Measurements from ENCODE around the gene IFITM2.

Gene IFITM2

DNA sequence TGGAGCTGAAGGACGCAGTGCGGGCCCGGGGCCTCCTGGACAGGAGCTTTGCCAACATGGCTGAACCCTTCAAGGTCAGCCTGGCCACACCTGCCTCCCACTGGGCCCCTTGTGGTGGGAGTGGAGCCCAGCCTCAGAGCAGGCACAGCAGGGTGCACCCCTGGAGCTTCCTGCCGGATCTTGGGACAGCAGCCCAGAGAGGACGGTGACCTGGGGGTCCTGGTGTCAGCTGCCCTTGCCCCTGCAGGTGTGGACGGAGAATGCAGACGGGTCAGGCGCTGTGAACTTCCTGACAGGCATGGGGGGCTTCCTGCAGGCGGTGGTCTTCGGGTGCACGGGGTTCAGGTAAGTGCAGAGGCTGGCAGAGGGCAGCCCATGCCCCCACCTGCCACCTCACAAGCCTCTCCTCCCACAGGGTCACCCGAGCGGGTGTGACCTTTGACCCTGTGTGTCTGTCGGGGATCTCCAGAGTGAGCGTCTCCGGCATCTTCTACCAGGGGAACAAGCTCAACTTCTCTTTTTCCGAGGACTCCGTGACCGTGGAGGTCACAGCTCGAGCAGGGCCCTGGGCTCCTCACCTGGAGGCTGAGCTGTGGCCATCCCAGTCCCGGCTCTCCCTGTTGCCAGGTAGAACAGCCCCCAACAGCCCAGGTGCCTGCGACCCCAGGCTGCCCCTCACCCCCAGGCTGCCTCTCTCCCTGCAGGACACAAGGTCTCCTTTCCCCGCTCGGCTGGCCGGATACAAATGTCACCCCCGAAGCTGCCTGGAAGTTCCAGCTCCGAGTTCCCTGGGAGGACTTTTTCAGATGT lies 13.6 kb upstream of the IFITM2 start:
- H4K20me1 ChIP-seq (ENCODE audit: insufficient read depth, low read length): no peaks in the 10 kb centered on the region
- no peak overlapping the region for H2AFZ ChIP-seq (ENCODE audit: low read depth, low read length)
- H3K79me2 ChIP-seq (ENCODE audit: low read length): no peaks in the 10 kb centered on the region; the same call in 1 of the 2 replicates
- no peak overlapping the region for H3K27ac ChIP-seq (ENCODE audit: low read length)
- no peak overlapping the region for H3K9ac ChIP-seq (ENCODE audit: low read length)
- no peak overlapping the region for H3K4me3 ChIP-seq (ENCODE audit: low read length)
- no peaks in the 10 kb centered on the region for H3K27me3 ChIP-seq (ENCODE audit: low read depth, low read length)
- TF ChIP-seq CTCF (IDR thresholded peaks at IDR 0.05; ENCODE audit: low read depth, low read length) (no peak), EZH2phosphoT487 (IDR thresholded peaks at IDR 0.05; ENCODE audit: low read depth) (no peak)
- H3K4me1 ChIP-seq (ENCODE audit: low read length): peaks cover 6% of the 10 kb centered on the region; the same call in 1 of the 2 replicates
- no peaks in the 10 kb centered on the region for H3K9me3 ChIP-seq (ENCODE audit: insufficient read depth, low read length)
- H3K4me2 ChIP-seq (ENCODE audit: low read length): no peak overlapping the region
- peaks cover 10% of the 10 kb centered on the region for H3K36me3 ChIP-seq (replicated peaks; ENCODE audit: low read depth, low read length)

- Histone ChIP-seq H3K9me3 (ENCODE audit: insufficient read depth, low read length) (no peaks in the 10 kb centered on the region), H3K4me2 (ENCODE audit: low read length) (no peak overlapping the region), H3K4me3 (ENCODE audit: low read length) (no peak overlapping the region), H4K20me1 (ENCODE audit: insufficient read depth, low read length) (no peaks in the 10 kb centered on the region), H3K36me3 (replicated peaks; ENCODE audit: low read depth, low read length) (peaks cover 10% of the 10 kb centered on the region), H3K4me1 (ENCODE audit: low read length) (peaks cover 1% of the 10 kb centered on the region; the same call in 1 of the 2 replicates), H3K27me3 (ENCODE audit: low read depth, low read length) (no peaks in the 10 kb centered on the region), H3K79me2 (ENCODE audit: low read length) (no peaks in the 10 kb centered on the region), H3K27ac (ENCODE audit: low read length) (no peak overlapping the region), H3K9ac (ENCODE audit: low read length) (no peak overlapping the region), H2AFZ (ENCODE audit: low read depth, low read length) (no peak overlapping the region)
- TF ChIP-seq CTCF (IDR thresholded peaks at IDR 0.05; ENCODE audit: low read depth, low read length): no peak
- TF ChIP-seq EZH2phosphoT487 (IDR thresholded peaks at IDR 0.05; ENCODE audit: low read depth): no peak
These were observed 12.8 kb upstream of the IFITM2 start for GRCh38 chr11:294780-295179.

DNA sequence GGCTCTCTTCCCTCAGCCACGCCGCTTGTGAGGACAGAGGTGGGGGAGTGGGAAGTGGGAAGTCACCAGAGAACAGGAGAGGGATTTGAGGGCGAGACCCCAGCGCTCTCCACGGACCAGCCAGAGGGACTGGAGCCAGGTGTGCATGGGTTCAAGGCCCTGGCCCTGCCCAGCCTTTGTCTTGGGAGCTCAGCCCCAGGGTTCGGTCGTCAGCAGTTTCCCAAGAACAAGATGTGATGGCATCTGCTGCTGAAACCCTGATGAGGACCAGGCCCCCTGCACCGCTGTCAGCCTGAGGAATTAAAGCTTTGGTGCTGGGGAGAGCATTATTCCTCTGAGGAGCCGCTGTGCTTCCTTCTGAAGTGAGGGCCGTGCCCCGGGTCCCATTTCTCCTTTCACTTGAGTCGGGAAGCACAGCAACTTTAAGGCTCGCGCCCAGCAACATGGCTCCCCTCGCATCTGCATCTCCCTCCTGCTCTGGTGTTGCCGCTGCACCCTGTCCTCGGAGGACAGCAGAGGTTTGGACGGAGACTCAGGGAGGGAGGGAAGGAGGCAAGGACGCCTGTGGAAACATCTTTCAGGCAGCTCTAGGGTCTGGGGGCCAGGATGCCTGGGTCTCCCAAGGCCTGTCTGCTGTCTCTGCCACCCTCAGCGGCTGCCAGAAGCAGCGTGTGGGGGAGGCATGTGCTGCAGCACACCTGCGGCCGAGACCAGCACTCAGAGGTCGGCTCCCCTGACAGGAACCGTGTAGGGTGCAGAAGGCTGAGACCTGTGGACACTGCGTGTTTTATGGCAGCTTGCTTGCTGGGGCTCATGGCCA lies 12.1 kb upstream of the IFITM2 start:
- Histone ChIP-seq H3K9ac (ENCODE audit: low read length) (no peak overlapping the region), H3K4me2 (ENCODE audit: low read length) (no peak overlapping the region), H2AFZ (ENCODE audit: low read depth, low read length) (no peak overlapping the region), H4K20me1 (ENCODE audit: insufficient read depth, low read length) (no peaks in the 10 kb centered on the region), H3K4me3 (ENCODE audit: low read length) (no peak overlapping the region), H3K79me2 (ENCODE audit: low read length) (no peaks in the 10 kb centered on the region), H3K27ac (ENCODE audit: low read length) (no peak overlapping the region), H3K9me3 (ENCODE audit: insufficient read depth, low read length) (no peaks in the 10 kb centered on the region), H3K27me3 (ENCODE audit: low read depth, low read length) (peaks cover 5% of the 10 kb centered on the region; the same call in 1 of the 2 replicates), H3K4me1 (ENCODE audit: low read length) (no peaks in the 10 kb centered on the region), H3K36me3 (replicated peaks; ENCODE audit: low read depth, low read length) (peaks cover 10% of the 10 kb centered on the region)
- TF ChIP-seq CTCF (IDR thresholded peaks at IDR 0.05; ENCODE audit: low read depth, low read length) (no peak), EZH2phosphoT487 (IDR thresholded peaks at IDR 0.05; ENCODE audit: low read depth) (no peak)
